ENCODE results near the gene DNM1. TPM values are rescaled to one million over a fixed set of nuclear protein-coding genes. Genes with fewer than 3 reads are reported as not detected.

DNM1 gene
- total and polyA plus RNA-seq, 5 experiments from 2014 or later, result 0.08 to 1.5 (median 0.67) TPM; not detected in 1

DNA sequence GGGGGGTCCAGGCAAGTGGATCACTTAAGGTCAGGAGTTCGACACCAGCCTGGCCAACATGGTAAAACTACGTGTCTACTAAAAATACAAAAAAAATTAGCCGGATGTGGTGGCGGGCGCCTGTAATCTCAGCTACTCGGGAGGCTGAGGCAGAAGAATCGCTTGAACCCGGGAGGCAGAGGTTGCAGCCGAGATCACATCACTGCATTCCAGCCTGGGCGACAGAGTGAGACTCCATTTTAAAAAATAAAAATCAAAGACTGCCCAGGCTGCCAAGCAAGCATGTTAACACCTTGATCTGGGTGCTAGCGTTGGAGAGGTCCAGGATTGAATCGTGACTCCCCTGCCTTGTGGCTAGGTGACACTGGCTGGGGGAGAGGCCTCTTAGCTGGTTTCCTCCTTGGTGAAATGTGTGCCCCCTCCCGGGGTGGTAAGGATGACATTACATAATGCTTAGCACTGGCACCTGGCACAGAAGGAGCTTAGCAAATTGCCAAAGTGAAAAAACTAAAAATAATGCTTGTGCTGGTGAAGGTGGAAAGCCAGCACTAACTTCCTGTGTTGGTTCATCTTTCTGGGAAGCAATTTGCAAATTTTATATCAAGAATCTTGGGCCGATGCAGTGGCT, 9.6 kb upstream of the DNM1 start:
- Mint-ChIP-seq H3K9me3 (no peaks in the 10 kb centered on the region), H3K36me3 (peaks cover 0 to 11% (median 2%) of the 10 kb centered on the region in 3 donors)

DNA sequence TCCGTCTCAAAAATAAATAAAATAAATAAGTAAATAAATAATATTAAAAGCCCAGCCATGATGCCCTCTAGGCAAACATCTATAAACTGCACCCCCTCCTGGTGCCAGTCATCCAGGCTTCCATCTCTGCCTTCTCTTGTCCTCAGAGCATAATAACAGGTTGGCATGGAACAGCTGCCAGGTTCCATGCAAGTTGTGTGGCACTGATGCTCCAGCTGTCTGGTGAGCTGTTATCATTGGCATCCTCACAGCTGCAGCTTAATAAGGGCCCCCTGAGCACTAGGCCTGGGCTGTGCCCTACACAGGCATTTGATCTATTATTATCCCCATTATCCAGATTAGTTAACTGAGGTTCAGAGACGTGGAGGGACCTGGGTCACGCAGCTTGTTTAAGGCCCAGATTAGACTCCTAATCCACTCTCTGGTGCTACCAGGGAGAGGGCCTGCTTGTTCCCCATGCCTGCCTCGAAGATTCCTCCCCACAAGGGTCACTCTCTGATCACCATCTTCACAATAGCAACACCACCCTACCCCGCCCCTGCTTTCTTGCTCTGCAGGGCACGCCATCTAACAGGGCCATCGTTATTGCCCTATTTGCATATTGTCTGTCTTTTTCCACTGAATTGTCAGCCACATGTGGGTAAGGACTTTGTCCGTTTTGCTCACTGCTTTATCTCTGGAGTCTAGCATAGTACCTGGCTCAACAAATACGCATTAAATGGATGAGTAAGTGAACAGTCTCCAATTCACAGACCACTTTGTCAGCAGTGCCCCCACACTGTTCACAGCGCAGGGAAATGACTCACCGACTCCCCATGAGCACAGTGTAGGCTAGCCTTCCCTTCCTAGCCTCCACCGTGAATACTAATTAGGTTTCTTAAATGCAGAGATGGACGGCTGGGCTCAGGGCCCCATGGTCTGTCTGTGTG, 1.5 kb upstream of the DNM1 start:
- DNase-seq (no peak), ATAC-seq (no peak)
- H3K4me1 Mint-ChIP-seq, result peaks cover 8 to 9% (median 8%) of the 10 kb centered on the region in 4 donors
- H3K27me3 Mint-ChIP-seq, result peaks cover 0 to 11% (median 3%) of the 10 kb centered on the region in 5 donors
- POLR2A ChIA-PET, result no interaction called here
- no peaks in the 10 kb centered on the region for H3K9me3 Mint-ChIP-seq
- peak overlapping the region in 1 of 10 donors; percentile 29 for H3K4me3 Mint-ChIP-seq
- no peaks in the 10 kb centered on the region for H3K36me3 Mint-ChIP-seq
- no peak overlapping the region for H3K27ac Mint-ChIP-seq

More for the DNA sequence above, 9.6 kb upstream of the DNM1 start:
- POLR2A ChIA-PET, result interaction anchor here (0.7 kb wide), 2 partner anchors 30 to 705 kb away, joined by 3 to 4 read pairs; no protein-coding TSS in a partner anchor
- ATAC-seq (no peak), DNase-seq (no peak)
- H3K27me3 Mint-ChIP-seq, result no peaks in the 10 kb centered on the region
- peaks cover 5 to 31% (median 17%) of the 10 kb centered on the region in 4 donors for H3K4me1 Mint-ChIP-seq
- H3K27ac Mint-ChIP-seq, result peak overlapping the region in 1 of 10 donors; percentile 8
- H3K4me3 Mint-ChIP-seq, result peak overlapping the region in 5 of 10 donors; percentile 8 to 74 (median 14)

DNA sequence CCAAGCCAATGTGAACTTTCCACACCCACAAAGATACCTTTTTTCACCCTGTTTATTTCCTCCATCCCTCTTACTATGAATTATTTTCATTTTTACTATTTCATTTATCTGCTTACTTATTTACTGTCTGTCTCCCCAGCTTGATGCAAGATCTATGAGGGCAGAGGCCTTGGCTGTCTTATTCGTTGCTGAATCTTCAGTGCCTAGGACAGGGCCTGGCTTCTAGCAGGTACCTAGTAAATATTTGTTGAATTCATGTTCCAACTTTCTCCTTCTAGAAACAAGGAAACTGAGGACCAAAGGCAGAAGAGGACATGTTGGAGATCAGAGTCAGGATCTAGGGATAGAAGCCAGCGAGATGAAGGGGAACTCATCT, 543 bp upstream of the DNM1 start:
- ATAC-seq (no peak), DNase-seq (no peak)
- Mint-ChIP-seq H3K4me1 (peaks cover 8 to 9% (median 8%) of the 10 kb centered on the region in 4 donors), H3K9me3 (no peaks in the 10 kb centered on the region), H3K36me3 (no peaks in the 10 kb centered on the region), H3K4me3 (peak overlapping the region; percentile 59 to 89 (median 80)), H3K27ac (peak overlapping the region in 9 of 10 donors; percentile 8 to 90 (median 68)), H3K27me3 (peaks cover 0 to 14% (median 4%) of the 10 kb centered on the region in 5 donors)
- POLR2A ChIA-PET, result interaction anchor here (0.6 kb wide), 1 partner anchor 42 kb away, joined by 4 read pairs; no protein-coding TSS in a partner anchor

DNA sequence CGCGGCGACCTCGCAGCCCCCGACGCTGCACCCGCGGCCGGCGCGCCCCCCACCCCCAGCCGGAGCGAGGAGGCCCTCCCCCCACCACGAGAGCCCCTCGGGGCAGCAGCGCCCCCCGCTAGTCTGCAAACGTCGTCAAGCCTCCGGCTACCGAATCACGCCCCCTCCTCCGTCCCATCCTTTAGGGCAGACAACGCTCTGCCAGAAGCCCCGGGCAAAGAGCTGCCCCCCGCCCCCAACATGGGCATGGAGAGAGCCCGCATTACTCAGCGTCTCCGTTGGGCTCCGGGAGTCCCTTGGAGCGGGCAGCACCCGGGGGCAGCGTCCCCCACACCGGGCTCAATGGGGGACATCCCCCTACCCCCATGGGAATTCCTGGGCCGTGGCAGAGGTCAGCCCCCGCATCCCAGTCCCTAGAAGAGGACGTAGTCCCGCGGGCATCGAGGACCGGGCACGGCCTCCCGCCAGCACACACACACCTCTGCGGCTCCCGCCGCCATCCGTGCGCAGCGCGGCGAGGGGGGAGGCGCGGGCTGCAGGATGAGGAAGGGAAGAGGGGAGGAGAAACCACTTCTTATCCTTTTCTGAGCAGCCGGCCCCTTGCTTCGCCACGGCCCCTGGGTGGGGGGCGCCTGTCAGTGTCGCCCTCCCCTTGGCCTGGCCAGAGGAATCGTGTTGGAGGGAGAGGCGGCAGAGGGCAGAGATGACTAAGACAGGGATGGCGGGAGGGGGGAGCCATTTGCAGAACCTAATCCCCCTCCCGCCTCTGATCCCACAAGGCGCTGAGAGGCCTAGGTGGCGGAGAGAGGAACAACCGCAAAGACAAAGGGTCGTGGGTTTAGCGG, 750 bp downstream of the DNM1 start:
- peak in 1 of 10 donors; percentile 24 for DNase-seq
- Mint-ChIP-seq H3K4me3 (peak overlapping the region; percentile 45 to 75 (median 66)), H3K4me1 (peaks cover 8 to 9% (median 8%) of the 10 kb centered on the region in 4 donors), H3K27me3 (peaks cover 0 to 19% (median 6%) of the 10 kb centered on the region in 5 donors), H3K36me3 (no peaks in the 10 kb centered on the region), H3K27ac (peak overlapping the region in 1 of 10 donors; percentile 77), H3K9me3 (no peaks in the 10 kb centered on the region)
- POLR2A ChIA-PET, result interaction anchor here (0.6 to 1.0 kb wide), 2 partner anchors 13 to 45 kb away, joined by 3 read pairs; partner anchors contain the start of gene CIZ1
- ATAC-seq, result peak; percentile 17 to 43

DNA sequence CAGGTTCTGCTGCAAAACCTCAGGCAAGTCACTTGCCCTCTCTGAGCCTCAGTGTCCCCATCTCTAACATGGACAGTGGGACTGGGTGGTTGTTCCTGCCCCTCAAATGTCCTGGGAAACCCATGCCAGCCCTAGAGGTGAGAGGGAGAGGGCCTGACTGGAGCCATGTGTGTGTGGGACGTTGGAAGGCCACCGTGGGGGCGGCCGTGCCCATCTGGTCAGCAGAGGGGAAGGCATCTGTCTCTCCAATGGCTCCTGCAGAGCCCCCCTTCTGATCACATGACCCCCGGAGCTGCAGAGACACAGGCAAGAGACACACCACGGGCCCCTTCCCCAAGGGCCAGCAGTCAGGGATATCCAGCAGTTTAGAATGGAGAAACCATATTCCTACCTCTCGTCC, 1.7 kb downstream of the DNM1 start:
- Mint-ChIP-seq H3K4me1 (peaks cover 8 to 9% (median 8%) of the 10 kb centered on the region in 4 donors), H3K27me3 (peaks cover 0 to 19% (median 6%) of the 10 kb centered on the region in 5 donors), H3K4me3 (peak overlapping the region in 8 of 10 donors; percentile 20 to 71 (median 51)), H3K9me3 (no peaks in the 10 kb centered on the region), H3K36me3 (no peaks in the 10 kb centered on the region), H3K27ac (no peak overlapping the region)
- POLR2A ChIA-PET, result interaction anchor here (0.8 kb wide), 1 partner anchor 16 kb away, joined by 4 read pairs; no protein-coding TSS in a partner anchor
- ATAC-seq, result no peak
- DNase-seq, result no peak

DNA sequence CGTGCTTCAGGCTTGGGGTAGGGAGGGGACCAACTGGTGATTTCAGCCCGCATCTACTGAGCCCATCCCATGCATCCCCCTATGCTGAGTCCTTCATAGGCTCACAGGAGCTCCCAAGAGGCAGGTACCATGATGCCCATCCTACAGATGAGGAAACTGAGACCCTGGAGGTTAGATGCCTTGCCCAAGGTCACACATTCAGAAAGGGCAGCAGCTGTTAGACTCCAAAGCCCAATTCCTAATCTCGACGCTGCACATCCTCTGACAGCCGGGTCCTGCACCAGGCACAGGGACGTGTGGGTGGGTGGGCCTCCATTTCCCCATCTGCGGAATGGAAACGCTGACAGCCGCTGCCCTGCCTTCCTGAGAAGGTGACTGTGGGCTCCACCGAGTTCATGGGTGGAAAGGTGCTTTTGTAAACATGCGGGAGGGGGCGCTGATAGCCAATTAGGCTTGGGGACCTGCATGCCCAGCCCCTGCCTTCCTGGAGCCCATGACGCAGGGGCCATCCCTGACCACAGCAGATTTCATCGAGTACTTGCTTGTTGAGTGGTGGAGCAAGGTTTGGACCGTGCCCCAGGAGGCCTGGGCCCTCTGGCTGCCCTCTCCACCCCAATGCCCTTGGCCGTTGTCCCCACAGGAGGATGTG, 2.2 kb downstream of the DNM1 start:
- Mint-ChIP-seq H3K4me3 (peak overlapping the region in 4 of 10 donors; percentile 6 to 66 (median 40)), H3K4me1 (peaks cover 8 to 9% (median 8%) of the 10 kb centered on the region in 4 donors), H3K27me3 (peaks cover 0 to 19% (median 6%) of the 10 kb centered on the region in 5 donors), H3K27ac (no peak overlapping the region), H3K9me3 (no peaks in the 10 kb centered on the region), H3K36me3 (no peaks in the 10 kb centered on the region)
- DNase-seq (no peak), ATAC-seq (no peak)
- POLR2A ChIA-PET, result interaction anchor here (0.8 kb wide), 1 partner anchor 15 kb away, joined by 4 read pairs; no protein-coding TSS in a partner anchor

DNA sequence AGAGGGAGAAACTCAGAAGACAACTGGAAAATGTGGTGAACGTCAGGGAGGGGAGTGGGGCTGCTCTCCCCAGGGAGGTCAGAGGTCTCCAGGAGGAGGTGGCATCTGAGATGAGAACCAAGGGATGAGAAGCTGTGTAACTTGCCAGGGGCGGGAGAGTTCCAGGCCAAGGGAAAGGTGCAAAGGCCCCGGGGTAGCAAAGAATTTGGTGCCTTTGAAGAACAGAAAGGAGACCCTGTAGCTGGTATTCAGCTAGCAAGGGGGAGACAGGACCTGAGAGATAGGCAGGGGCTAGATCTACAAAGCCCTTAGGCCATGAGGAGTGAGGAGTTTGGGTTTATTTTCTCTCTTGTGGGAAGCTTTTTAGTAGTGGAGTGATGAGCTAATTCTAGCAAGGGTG, 3.3 kb downstream of the DNM1 start:
- H3K36me3 Mint-ChIP-seq, result no peaks in the 10 kb centered on the region
- POLR2A ChIA-PET, result no interaction called here
- peak overlapping the region in 1 of 10 donors; percentile 45 for H3K4me3 Mint-ChIP-seq
- no peak for DNase-seq
- peaks cover 0 to 19% (median 7%) of the 10 kb centered on the region in 5 donors for H3K27me3 Mint-ChIP-seq
- ATAC-seq, result no peak
- peaks cover 7 to 9% (median 8%) of the 10 kb centered on the region in 4 donors for H3K4me1 Mint-ChIP-seq
- no peaks in the 10 kb centered on the region for H3K9me3 Mint-ChIP-seq
- peak overlapping the region in 2 of 10 donors; percentile 34 to 67 for H3K27ac Mint-ChIP-seq

DNA sequence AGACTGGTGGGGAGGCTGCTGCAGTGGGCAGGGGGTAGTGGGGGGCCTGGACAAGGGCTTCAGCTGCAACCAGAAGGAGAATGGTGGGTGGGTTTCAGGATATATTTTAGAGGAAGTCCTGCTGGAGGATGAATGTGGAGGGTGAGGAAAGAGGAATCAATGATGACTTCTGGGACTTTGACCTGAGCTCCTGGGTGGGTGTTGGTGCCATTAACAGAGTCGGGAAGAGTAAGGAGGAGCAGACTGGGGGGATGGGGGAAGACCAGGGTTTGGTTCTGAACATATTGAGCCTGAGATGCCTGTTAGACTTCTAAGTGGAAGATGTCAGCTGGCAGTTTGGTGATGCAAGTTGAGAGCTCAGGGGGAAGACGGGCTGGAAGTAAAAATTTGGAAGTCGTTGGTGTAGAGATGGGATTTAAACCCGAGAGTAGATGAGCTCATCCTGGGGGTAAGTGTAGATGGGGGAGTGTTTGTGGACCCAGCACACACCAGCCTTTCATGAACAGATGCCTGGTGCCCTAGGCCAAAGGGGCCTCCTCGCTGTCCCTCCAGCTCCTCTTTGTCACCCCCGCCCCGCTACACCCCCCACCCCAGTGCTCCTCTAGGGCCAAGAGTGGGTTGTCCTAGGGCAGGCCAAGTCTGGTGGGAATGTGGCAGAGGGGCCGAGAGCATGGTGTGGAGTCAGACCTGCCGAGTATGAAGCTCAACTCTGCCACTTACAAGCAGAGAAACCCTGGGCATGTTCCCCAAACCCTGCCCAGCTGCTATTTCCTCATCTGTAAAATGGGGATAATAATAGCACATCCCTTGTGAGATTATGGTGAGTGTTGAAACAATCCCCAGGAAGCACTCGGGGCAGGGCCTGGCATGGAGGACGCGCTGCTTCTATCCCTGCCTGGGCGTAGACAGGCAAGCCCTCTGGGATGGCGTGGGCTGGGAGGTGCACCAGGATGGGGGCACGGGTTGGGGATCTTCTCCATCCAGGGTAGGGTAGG, 4.0 kb downstream of the DNM1 start:
- no peak overlapping the region for H3K4me3 Mint-ChIP-seq
- peaks cover 0 to 19% (median 9%) of the 10 kb centered on the region in 5 donors for H3K27me3 Mint-ChIP-seq
- ATAC-seq (no peak), DNase-seq (no peak)
- H3K27ac Mint-ChIP-seq, result peak overlapping the region in 1 of 10 donors; percentile 67
- POLR2A ChIA-PET, result interaction anchor here (1.2 kb wide), 1 partner anchor 10 kb away, joined by 3 read pairs; no protein-coding TSS in a partner anchor
- H3K9me3 Mint-ChIP-seq, result no peaks in the 10 kb centered on the region
- H3K4me1 Mint-ChIP-seq, result peaks cover 5 to 9% (median 8%) of the 10 kb centered on the region in 4 donors
- H3K36me3 Mint-ChIP-seq, result no peaks in the 10 kb centered on the region

DNA sequence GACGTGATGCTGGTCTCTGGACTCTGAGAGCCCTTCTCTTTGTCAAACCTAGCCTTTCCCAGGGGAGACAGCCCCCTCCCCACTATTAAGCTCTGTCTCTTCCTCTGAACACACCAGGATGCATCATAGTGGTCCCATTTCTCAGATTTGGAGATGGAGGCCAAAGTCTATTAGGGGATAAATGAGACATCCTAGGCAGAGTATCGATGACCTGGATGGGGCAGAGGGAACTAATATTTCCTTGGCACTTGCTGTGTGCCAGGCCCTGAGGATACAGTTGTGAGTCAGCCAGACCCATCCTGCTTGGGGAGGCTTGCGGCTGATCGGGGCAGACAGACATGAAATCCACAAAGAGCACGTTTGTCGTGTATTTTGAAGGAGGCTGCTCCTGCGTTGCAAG, 5.2 kb downstream of the DNM1 start:
- H3K9me3 Mint-ChIP-seq, result no peaks in the 10 kb centered on the region
- ATAC-seq, result no peak
- no peak for DNase-seq
- H3K36me3 Mint-ChIP-seq, result no peaks in the 10 kb centered on the region
- H3K4me3 Mint-ChIP-seq, result no peak overlapping the region
- POLR2A ChIA-PET, result interaction anchor here (0.6 kb wide), 1 partner anchor 568 kb away, joined by 7 read pairs; no protein-coding TSS in a partner anchor
- H3K27me3 Mint-ChIP-seq, result peaks cover 0 to 19% (median 10%) of the 10 kb centered on the region in 5 donors
- H3K4me1 Mint-ChIP-seq, result peaks cover 2 to 8% (median 3%) of the 10 kb centered on the region in 4 donors
- no peak overlapping the region for H3K27ac Mint-ChIP-seq

DNA sequence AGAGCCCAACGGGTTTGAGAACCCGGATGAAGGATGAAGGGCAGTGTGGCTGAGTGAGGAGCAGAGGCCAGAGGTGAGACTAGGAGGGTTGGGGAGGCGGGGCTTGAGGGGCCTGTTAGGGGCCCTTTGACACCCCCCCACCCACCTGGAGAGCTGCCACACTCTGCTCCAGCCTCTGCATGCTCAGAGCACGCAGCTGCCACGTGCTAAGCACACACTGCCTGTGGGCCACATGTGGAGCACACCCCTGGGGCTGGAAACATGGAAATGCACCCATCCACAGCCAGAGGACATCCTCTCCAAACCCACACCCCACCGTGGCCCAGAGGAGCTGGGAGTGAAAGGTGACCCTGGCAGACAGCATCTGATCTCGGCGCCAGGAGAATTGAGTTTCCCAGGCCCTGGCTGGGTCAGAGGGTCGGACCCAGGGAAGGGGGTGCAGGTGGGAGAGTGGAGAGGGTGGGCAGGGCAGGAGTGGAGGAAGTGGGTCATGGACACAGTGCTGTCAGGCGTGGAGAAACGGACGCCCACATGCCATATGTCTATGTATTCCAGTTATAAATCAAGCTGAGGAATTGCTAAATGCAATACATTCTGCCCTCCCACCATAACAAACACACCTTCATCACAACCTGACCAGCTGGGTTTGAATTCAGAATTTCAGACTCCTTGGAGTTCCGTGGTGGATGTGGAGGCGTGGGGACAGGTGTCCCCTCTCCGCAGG, 5.9 kb downstream of the DNM1 start:
- DNase-seq (no peak), ATAC-seq (no peak)
- Mint-ChIP-seq H3K27ac (no peak overlapping the region), H3K36me3 (no peaks in the 10 kb centered on the region), H3K27me3 (peaks cover 0 to 19% (median 10%) of the 10 kb centered on the region in 5 donors), H3K9me3 (no peaks in the 10 kb centered on the region), H3K4me3 (no peak overlapping the region), H3K4me1 (peaks cover 2 to 5% (median 2%) of the 10 kb centered on the region in 4 donors)
- POLR2A ChIA-PET, result interaction anchor here (0.6 kb wide), 1 partner anchor 567 kb away, joined by 7 read pairs; no protein-coding TSS in a partner anchor
